ENCODE data around the gene MOGAT3.

The MOGAT3 gene

DNA sequence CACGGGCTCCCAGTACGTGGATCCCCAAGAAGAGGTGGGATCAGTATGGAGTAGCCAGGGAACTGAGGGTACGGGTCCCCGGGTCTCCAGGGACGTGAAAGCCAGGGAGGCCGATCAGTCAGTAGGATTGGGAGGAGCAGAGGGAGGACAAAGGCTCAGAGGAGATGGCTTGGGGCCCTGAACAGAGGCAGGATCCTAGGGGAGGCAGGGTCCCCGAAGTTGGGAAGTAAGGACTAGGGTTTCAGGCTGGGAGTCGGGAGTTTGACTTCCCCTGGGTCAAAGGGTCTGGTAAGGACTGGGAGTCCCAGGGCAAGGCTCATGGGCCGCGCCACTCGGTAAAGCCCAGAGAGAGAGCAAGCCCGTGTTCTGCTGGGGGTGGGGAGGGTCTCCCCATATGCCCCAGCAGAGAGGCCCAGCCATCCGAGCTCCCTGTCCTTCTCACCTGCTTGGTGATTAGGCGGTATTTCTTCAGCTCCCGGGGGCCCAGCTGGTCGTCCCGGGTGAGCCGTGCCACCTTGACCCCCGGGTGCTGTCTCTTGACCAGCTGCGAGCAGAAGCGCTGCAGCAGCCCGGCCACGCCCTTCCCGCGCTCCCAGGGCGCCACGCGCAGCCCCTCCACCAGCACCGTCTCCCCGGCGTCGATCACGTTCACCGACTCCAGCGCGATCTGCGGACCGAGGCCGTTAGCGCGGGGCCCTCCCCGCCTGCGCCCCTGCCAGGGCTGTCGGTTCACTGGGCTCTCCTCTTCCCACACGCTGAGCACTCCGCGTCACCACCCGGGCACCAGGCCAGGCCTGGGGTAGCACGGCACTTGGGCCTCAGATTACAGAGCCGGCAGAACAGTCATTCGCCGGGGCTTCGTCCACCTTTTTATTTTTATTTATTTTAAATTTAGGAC lies 27.7 kb downstream of the MOGAT3 start:
- FAIRE-seq (peak; percentile 63), DNase-seq (ENCODE audit: low spot score) (peak; percentile 82)

DNA sequence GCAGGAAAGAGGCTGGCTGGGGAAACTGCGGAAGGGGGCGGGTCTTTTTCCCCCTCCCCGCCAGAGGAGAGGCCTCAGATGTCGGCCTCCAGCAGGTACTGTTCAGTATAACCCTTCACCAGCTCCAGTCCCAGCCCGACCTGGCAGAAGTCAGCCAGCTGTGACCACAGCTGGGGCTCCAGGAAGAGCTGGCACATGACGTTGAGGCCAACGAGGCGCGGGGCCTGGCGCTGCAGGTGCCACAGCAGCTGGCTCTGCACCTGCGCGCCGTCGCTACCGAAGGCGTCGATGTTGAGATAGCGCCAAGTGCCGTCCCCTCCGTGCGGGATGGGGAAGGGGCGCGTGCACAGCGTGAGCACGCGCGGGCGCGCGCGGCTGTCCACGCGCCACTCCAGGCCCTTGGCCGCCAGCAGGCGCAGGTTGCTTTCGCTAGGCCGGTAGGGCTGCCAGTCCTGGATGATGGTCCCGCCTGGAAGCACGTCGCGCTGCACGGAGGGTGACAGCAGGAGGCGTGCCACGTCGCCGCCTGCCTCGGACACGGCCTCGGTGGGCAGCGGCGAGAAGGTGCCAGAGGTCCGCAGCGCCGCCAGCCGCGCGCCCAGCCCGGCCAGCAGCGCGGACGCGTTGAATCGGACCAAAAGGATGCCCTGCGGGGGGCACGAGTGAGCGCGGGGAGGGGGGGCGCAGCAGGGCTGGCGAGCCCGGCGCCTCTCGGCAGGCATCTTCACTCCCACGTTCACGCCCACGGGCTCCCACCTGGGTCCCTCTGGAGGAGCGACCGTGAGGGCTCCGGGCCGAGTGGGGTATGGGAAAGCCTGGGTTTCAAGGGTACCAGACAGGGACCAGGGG lies 28.6 kb downstream of the MOGAT3 start:
- FAIRE-seq (no peak), DNase-seq (ENCODE audit: low spot score) (no peak)

DNA sequence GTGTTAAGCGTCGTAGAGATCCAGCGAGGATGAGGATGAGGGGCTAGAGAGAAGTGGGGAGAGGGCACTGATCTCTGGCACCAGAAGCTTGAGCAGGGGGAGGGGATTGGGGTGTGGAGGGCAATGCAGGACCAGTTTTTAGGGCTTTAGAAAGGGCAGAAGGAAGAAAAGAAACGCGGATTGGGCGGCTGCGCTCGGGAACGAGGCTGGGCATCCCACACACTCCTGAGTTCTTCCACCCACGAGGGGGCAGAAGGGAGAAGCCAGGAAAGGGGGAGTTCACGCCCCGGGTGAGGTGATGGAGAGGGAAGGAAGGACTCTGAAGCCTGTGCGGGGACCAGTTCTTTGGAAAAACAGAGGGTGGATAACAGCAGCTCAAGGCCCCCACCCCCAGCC lies 29.4 kb downstream of the MOGAT3 start:
- FAIRE-seq (no peak), DNase-seq (ENCODE audit: low spot score) (no peak)

DNA sequence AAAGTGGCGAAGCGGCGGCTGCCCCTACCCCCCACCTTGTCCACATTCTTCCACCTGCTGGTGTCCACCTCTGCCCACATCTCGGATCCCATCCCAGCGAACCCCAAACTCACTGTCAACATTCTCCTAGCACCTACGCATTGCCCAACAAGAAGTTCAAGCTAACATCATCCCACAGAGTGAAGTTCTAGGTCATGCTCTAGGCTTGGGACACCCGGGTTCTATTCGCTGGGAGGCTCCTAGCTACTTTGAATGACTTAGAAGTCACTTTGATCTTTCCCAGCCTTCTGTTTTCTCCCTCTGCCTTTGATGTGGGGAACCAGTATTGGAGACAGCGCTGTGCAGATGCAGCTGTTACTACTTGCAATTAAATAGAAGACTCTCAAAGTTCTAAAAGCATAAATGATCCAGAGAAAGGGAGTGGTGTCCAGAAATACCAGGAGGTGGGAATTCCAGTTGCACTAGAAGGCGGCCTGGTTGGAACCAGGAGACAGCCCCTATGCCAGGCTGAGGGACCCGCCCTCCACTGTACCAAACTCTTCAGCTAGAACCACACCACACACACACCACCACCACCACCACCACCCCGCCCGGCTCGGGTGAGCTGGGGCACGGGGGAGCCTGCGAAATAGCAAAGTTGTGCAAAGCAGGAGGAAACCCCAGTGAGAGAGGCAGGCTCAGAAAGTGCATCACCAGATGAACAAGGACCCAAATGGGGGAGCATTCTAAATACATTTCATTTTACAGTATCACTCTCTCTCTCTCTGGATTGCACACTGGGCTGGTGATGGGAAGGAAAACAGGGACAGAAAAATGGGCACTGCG lies 30.0 kb downstream of the MOGAT3 start:
- no peak for FAIRE-seq

DNA sequence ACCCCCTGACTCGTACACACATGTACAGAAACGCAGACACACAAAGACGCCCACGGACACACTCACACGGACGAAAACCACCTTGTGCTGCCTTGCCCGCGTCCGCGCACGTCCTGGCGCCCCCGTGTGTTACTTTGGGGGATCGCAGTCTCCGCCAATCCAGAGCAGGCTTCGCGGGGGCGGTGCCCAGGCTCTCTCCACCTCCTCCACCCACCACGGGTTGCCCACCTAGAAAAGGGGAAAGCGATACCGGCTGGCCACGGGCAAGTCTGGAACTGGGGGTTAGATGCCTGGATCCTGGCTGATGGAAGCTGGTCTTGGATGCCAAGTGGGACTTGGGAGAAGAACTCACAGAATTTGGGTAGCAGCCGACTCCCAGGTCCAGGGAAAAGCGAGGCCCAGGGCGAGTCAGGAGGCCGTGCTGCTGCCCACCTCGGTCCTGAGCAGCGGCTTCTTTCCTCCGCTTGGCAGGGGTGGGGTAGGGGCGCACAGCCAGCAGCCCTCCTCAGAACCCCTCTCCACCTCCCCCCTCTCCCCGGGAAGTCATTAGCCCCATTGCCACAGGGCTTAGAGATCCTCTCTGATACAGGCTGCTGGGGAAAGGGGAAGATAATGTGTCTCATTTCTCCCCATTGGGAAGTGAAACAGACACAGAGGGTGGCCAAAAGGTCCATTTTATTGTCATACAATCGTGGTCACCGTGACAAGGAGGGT lies 30.8 kb downstream of the MOGAT3 start:
- DNase-seq (ENCODE audit: low spot score) (peak; percentile 38), FAIRE-seq (no peak)

More for the DNA sequence above, 30.0 kb downstream of the MOGAT3 start:
- no peak for DNase-seq (ENCODE audit: low spot score)

DNA sequence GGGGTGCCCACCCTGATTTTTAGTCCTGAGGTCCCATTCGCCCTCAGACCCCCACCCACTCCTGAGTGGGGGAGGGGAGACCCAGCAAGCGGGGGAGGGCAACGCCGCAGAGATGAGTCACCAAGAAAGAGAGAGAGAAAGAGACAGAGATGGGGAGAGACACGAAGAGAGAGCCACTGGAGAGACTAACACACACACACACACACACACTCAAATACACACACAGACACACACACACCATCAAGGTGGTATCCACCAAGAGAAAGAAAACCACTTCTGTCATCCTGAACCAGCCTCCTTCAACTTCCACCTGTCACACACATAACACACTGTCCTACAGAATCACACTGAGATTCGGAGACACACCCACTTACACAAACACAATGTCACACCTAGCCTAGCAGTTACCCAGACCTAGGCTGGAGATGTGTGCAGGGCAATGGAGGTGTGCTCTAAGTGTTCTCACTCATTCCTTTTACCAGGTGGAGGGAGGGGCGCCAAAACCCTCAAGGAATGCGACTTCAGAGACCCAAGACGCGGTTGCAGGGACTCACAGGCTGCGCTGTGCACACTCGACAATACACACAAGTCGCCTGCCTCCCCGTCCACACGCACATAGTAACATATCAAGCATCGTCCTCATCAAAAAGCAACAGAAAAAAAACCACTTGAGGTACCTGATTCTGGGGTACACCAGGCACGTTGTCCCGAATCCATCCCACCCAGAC lies 31.6 kb downstream of the MOGAT3 start:
- DNase-seq (ENCODE audit: low spot score) (peak; percentile 38), FAIRE-seq (no peak)

DNA sequence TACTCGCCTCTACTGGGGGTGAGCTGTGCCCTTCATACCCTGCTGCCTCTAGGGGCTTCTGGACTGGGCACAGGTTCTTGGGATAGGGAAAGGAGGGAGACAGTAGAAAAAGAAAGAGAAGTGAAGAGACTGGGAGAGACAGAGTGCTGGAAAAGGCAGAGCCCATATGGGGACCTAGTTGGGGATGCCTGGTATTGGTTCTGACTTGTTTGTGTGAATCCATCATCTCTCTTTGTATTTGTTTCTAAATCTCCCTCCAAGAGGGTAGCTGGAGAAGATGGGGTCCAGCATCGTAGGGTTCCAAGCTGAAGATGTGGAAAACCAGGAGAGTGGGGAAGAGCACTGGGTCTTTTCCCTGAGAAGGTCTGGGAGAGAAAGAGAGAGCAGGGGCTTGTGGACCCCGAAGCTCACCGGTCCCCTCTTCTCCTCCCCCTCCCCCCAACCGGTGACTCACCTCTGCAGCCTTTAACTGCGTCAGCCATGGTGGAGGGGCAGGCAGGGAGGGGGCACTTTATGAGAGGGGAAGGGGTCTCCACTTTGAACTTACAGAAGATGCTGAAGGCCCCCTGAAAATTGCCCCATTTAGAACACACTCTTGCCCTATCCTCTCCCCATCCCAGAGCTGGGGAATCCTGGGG lies 32.3 kb downstream of the MOGAT3 start:
- DNase-seq (ENCODE audit: low spot score) (no peak), FAIRE-seq (no peak)

DNA sequence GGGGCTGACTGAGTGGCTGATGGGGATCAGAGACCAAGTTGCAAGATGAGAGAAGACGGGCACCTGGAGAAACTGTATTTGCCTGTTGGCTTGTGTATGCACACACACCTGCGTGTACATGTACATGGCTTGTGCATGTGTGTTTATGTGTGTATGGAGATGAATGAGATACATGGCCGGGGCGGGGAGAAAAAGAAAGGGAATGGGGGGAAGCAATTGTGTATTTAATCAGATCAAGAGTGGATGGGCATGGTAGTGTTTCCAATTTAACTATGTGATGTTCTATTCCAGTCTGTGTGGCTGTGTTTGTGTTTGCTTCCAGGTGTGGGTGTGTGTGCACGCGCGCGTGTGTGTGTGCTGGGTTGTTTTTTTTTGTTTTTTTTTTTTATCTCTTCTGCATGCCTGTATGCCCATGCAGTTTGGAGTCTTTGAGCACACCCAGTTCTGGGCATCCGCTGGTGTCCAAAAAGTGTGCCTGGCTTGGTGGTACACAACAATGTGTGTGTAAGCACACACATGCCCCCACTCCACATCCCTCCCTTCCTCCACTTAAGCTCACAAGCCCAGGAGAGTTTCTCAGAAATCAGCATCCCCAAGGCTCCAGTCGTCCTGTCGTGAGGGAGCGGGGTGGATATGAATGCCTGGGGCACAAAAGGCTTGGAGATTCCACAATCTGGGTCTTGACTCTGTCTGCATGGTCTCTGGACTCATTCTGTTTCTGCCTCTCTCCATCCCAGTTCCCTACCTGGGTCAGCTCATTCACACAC lies 33.0 kb downstream of the MOGAT3 start:
- FAIRE-seq (no peak), DNase-seq (ENCODE audit: low spot score) (no peak)

DNA sequence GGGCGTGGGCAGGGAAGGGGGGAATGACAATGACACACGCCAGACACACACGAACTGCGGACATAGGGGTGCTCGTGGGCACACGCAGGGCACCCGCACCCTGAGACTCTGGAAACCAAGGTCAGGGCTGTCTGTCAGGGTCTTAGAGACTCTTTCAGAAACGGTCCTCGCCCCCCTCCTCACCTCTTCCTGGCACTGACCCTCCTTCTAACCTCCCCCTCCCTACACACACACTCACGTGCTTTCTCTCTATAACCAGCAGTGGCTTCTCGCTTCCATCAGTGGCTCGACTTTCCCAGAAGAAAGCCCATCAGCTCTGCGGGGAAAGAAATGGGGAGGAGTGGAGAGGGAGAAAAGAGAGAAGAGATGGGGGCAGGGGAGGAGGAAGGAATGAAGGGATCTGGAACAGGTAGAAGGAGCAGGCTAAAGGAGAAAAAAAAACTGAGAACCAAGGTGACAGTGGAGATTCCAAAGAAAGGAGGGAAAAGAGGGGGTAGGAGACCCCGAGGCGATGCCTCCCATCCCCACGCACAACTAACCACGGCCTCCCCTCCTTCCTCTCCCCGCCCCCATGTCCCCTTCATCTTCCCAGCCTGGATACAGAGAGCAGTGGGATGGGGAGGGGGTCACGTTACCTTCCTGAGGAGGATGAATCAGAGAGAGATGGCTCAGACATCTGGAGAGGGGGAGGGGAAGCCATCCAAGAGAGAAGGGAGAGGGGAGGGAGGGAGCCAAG lies 33.8 kb downstream of the MOGAT3 start:
- DNase-seq (ENCODE audit: low spot score) (peak; percentile 17), FAIRE-seq (no peak)

DNA sequence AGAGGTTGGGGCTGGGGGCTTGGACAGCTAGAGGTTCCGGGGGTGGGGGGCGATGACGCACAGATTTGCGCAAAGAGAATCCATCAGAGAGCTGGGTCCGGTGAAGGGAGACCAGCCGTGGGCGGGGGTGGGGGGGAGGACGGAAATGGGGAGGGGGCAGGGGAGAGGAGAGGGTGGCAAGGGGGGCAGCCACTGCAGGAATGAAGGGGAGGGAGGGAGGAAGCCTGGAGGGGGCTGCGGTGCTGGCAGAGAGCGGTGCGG lies 34.3 kb downstream of the MOGAT3 start:
- FAIRE-seq (no peak), DNase-seq (ENCODE audit: low spot score) (no peak)

DNA sequence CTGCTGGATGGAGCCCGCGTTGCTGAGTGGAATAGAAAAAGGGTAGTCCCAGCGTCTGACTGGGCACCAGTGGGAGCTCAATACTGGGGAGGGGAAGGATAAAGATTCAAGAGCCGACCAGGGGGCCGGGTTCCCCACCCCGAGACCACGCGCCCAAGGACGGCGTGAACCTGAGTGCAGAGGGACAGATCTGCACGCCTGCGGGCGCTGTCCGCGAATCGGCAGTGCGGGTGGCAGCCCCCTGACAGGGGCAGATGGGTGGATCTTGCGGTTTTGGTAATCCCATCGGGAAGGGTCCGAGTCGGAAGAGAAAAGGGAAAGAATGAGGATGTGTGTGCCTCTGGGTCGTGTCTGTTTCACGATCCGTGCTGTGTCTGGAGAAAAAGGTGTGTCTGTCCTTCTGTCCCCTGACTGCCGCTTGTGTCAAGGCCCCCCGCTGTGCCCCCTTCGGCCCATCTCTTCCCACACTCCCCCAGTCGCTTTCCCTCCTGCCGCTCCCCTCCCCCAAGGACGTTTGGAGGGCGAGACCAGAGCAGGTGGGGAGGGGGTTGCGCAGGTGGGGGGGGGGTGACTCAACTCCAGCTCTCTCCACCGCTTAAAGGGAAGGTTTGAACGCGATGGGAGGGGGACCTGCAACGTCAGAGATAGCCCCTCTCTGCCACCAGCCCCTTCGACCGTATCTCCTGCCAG lies 34.7 kb downstream of the MOGAT3 start:
- DNase-seq (ENCODE audit: low spot score) = no peak
- FAIRE-seq = no peak

DNA sequence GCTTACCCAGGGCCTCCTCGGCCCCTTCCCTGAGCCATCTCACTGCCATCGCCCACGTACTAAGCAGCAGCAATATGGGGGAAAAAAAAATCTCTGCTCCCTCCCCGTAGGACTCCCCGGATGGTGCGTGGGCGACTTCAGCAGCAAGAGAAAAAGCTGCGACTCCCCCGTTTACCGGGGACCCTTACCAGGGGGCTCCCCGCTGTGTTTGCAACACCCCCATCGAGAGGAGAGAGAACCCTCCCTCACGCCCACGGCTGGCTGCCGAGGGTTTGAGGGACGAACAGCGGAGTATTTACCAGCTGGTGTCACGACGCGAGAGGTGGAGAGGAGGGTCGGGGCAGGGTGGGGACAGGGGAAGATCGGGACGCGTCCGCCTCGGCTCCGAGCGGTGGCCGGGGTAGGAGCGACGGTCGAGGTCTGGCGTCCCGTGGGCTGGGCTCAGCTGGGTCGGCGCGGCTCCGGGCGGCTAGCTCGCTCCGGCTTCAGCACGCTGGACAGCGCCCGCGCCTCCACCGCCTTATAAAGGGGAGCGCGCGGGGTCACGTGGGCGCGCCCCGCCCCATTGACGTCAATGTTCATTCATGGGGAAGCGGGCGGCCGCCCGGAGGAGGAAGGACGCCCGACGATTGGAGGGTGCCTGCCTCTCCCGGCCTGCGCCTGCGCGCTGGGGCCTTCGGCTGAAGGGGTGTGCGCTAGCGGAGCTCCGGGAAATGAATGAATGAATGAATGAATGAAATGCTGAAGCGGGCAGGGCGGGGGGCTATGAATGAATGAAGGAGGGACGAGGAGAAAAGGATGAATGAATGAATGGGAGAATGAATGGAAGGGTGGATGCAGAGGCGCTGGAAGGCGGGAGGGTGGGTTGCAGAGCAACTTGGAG lies 35.5 kb downstream of the MOGAT3 start, which contains the start of gene VGF:
TSS of gene VGF (minus strand) at position 495 of the 883 bp plus-strand sequence. CDS start 726 bp downstream, outside the sequence.
- DNase-seq (ENCODE audit: low spot score) (peak; percentile 80), FAIRE-seq (no peak)

DNA sequence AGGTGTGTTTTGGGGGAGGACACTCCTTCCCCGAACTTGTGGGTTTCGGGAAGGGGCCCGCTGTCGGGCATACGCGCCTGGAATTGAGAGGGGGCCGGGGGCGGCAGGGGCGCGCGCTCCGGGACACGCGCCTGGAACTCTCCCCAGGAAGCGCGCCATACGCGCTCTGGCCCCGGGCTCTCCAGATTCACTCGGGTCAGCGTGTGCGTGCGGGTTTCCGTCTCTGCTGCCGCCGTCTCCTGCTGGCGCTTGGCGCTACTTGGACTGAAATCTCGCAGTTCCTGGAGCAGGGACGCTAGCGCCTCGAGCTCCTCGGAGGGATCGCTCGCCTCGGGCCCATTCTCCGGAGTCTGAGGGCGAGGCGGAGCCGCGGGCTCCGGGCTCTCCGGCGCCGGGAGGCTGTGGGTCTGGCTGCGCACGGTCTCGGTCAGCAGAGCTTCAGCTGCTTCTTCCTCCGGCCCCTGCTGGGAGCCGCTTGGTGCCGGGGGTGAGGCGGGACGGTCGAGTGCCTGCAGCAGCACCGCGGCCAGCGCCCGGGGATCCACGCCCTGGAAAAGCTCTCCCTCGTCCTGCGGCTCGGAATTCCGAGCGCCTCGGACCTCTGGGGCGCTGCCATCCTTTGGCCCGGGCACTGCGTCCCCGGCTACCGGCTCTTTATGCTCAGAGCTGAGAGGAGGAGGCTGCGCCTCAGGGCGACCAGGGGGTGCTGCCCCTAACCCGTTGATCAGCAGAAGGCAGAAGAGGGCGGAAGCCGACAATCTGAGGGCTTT lies 36.6 kb downstream of the MOGAT3 start:
- no peak for FAIRE-seq
- peak; percentile 23 for DNase-seq (ENCODE audit: low spot score)

DNA sequence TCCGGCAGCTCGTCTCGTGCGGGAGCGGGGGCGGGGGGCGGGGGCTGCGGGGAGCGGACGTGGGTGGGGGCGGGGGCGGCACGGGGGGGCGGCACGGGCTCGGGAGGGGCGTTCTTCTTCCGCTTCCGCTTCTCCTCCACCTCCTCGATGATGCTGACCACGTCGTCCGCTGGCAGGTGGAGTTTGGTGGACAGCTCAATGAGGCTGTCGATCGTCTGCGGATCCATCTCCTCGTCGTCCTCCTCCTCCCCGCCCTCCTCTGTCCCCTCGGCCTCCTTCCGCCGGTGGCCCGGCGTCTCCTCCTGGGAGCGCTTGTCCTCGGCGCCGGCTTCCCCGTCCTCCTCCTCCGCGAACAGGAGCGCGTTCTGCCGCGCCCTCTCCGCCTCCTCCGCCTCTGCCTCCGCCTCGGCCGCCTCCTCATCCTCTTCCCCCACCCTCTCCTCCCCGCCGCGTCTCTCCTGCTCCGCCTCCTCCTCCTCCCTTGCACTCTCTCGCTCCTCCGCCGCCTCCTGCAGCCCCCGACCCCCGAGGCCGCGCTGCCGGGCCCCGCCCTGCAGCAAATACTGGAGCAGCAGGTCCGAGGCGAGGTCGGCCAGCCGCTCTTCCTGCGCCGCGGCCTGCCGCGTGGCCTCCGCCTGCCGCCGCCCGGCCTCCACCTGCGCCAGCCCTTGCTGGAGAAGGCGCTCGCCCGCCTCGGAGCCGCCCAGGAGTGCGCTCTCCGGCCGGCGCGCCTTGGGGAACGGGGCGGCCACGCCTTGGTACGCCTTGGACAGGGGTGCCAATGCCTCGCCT lies 37.4 kb downstream of the MOGAT3 start:
- FAIRE-seq = no peak

More for the DNA sequence above, 37.4 kb downstream of the MOGAT3 start:
- DNase-seq (ENCODE audit: low spot score) = peak; percentile 63

Measured in RCC 7860 (cell line).